Left lung (tissue), 10 donors: ENCODE data around the gene OCSTAMP. TPM values are rescaled to one million over a fixed set of nuclear protein-coding genes. Genes with fewer than 3 reads are reported as not detected.

Experiments
- ATAC-seq: fragments of 200-7000 bp; cut with Tn5 transposase; one replicate; pipeline ENCODE4 v1.9.1; 2020; ENCODE audit warnings: moderate library complexity
- DNase-seq, 4 donors: peaks; one replicate each; pipeline ENCODE4 v3.0.0-alpha.2; 2013 to 2020
- H3K27ac ChIP-seq, 2 donors: fragments of 200-600 bp; sonication (generic) in 1 of 2; one replicate each; pipeline versions ENCODE4 v1.5.0 to v1.8.0; 2020 to 2021
- H3K27me3 ChIP-seq, 2 donors: fragments of 200-600 bp; sonication (generic) in 1 of 2; one replicate each; pipeline versions ENCODE4 v1.5.0 to v1.8.0; 2020 to 2021
- H3K36me3 ChIP-seq, 2 donors: fragments of 200-600 bp; sonication (generic) in 1 of 2; one replicate each; pipeline versions ENCODE4 v1.5.0 to v1.8.0; 2020 to 2021
- H3K4me1 ChIP-seq, 2 donors: fragments of 200-600 bp; one replicate each; pipeline ENCODE4 v1.8.0; 2021
- H3K4me3 ChIP-seq, 2 donors: fragments of 200-600 bp; sonication (generic) in 1 of 2; one replicate each; pipeline versions ENCODE4 v1.5.0 to v1.8.0; 2020 to 2021; ENCODE audit warnings: mild to moderate bottlenecking in 1 of 2
- H3K9me3 ChIP-seq, 2 donors: fragments of 200-600 bp; sonication (generic) in 1 of 2; one replicate each; pipeline versions ENCODE4 v1.5.0 to v1.8.0; 2020 to 2021
- CTCF ChIP-seq, 2 donors: fragments of 200-600 bp; sonication (generic) in 1 of 2; IDR thresholded peaks; one replicate each; pipeline versions ENCODE4 v1.5.0 to v1.8.0; 2021; ENCODE audit warnings: antibody characterized with exemption in 2 of 2
- intact Hi-C, 2 donors: fragments of 100-400 bp; cut with DNase I; formaldehyde crosslinking; loops; one replicate each; pipeline versions ENCODE4 v1.11.2 to v1.14.2; 2022
- polyA plus RNA-seq, 6 donors: library from polyadenylated mRNA; unstranded; fragments of 120-200 nt; gene quantifications; one replicate each; pipeline ENCODE4 v1.2.1, GENCODE V29; 2013; ENCODE audit not compliant: insufficient read length in 6 of 6
- total RNA-seq, 2 donors: library from RNA; stranded (reverse); fragmentation: NEBNext Ultra II Directional; extraction: Animal tissue kit (Norgen Biotek cat#: 25700); gene quantifications; one replicate each; pipeline ENCODE4 v1.2.1, GENCODE V29; 2021
- donor health status: DM: no; HTN: yes; CAD: no.
- donor health status: DM: no; HTN: no; CAD: no.

OCSTAMP gene
- total and polyA plus RNA-seq, 8 donors = not detected

- ATAC-seq (no peak), DNase-seq (peak in 1 of 4 donors; percentile 8)
- no peak overlapping the region for H3K27ac ChIP-seq
- no peak overlapping the region for H3K4me3 ChIP-seq
- intact Hi-C loops = no loop called here
- H3K36me3 ChIP-seq = no peaks in the 10 kb centered on the region
- H3K9me3 ChIP-seq = no peaks in the 10 kb centered on the region
- TF ChIP-seq CTCF (IDR thresholded peaks at IDR 0.05) = no peak
- no peaks in the 10 kb centered on the region for H3K27me3 ChIP-seq
- H3K4me1 ChIP-seq = no peaks in the 10 kb centered on the region
These were observed 40.0 kb upstream of the OCSTAMP start for GRCh38 chr20:46590443-46590842.

GRCh38 chr20:46588532-46589511 lies 38.4 kb upstream of the OCSTAMP start:
- Histone ChIP-seq H3K9me3 (no peaks in the 10 kb centered on the region), H3K27me3 (no peaks in the 10 kb centered on the region), H3K27ac (no peak overlapping the region), H3K36me3 (no peaks in the 10 kb centered on the region), H3K4me3 (no peak overlapping the region), H3K4me1 (no peaks in the 10 kb centered on the region)
- TF ChIP-seq CTCF (IDR thresholded peaks at IDR 0.05) = no peak
- DNase-seq = no peak
- ATAC-seq = no peak
- intact Hi-C loops = no loop called here

GRCh38 chr20:46587986-46588385 lies 37.5 kb upstream of the OCSTAMP start:
- no peak for TF ChIP-seq CTCF (IDR thresholded peaks at IDR 0.05)
- Histone ChIP-seq H3K36me3 (no peaks in the 10 kb centered on the region), H3K9me3 (no peaks in the 10 kb centered on the region), H3K27ac (no peak overlapping the region), H3K27me3 (no peaks in the 10 kb centered on the region), H3K4me1 (no peaks in the 10 kb centered on the region), H3K4me3 (no peak overlapping the region)
- intact Hi-C loops = no loop called here
- no peak for DNase-seq
- no peak for ATAC-seq

GRCh38 chr20:46586724-46587123 lies 36.3 kb upstream of the OCSTAMP start:
- no peak overlapping the region for H3K4me3 ChIP-seq
- TF ChIP-seq CTCF (IDR thresholded peaks at IDR 0.05) = no peak
- H3K4me1 ChIP-seq = no peaks in the 10 kb centered on the region
- intact Hi-C loops = no loop called here
- no peaks in the 10 kb centered on the region for H3K36me3 ChIP-seq
- ATAC-seq (no peak), DNase-seq (no peak)
- H3K27ac ChIP-seq = no peak overlapping the region
- no peaks in the 10 kb centered on the region for H3K9me3 ChIP-seq
- H3K27me3 ChIP-seq = no peaks in the 10 kb centered on the region

- ATAC-seq (no peak), DNase-seq (no peak)
- Histone ChIP-seq H3K36me3 (no peaks in the 10 kb centered on the region), H3K27ac (no peak overlapping the region), H3K9me3 (no peaks in the 10 kb centered on the region), H3K4me3 (no peak overlapping the region), H3K4me1 (no peaks in the 10 kb centered on the region), H3K27me3 (no peaks in the 10 kb centered on the region)
- TF ChIP-seq CTCF (IDR thresholded peaks at IDR 0.05) = no peak
- intact Hi-C loops = no loop called here
These were observed 34.1 kb upstream of the OCSTAMP start for GRCh38 chr20:46584508-46584907.
